B cell (primary cell): Measurements from ENCODE around the gene JSRP1. TPM values are rescaled to one million over a fixed set of nuclear protein-coding genes. Genes with fewer than 3 reads are reported as not detected.

Experiments used
- ATAC-seq: fragments of 200-7000 bp; cut with Tn5 transposase; one replicate; pipeline ENCODE4 v1.10.0; 2021; ENCODE audit warnings: low read depth, mild to moderate bottlenecking, moderate number of reproducible peaks, moderate library complexity
- CTCF ChIA-PET: fragments of 350-600 bp; sonication (Branson Sonifier 250); formaldehyde crosslinking; loops from one replicate; lab custom pipeline; 2021; ENCODE audit warnings: antibody characterized with exemption, inconsistent platforms; lab: Charles Lee
- POLR2A ChIA-PET: fragments of 350-600 bp; sonication (Branson Sonifier 250); formaldehyde crosslinking; loops from one replicate; lab custom pipeline; 2021; ENCODE audit warnings: antibody characterized with exemption; lab: Charles Lee
- DNase-seq: peaks from one replicate; pipeline ENCODE4 v3.0.0; 2013
- H2AFZ ChIP-seq: 2 replicates; pipeline ENCODE4 v1.6.1; 2012; ENCODE audit warnings: mild to moderate bottlenecking, low read depth, low read length; ENCODE audit not compliant: insufficient read depth, poor library complexity, severe bottlenecking
- H3K27ac ChIP-seq, 2 donors: 1 replicate in 1 of 2; 2 replicates in 1 of 2; pipeline ENCODE4 v1.5.1; 2012 to 2013; ENCODE audit warnings: low read length in 2 of 2, mild to moderate bottlenecking in 2 of 2, moderate library complexity in 1 of 2
- H3K27me3 ChIP-seq, 4 experiments: fragments of 200-600 bp in 1 of 4; sonication (generic) in 1 of 4; replicated peaks in 1 of 4; 1 replicate in 2 of 4; 2 replicates in 2 of 4; pipeline versions ENCODE4 v1.6.1 to v1.7.0; 2013 to 2016; ENCODE audit warnings: low read length in 3 of 4, mild to moderate bottlenecking in 2 of 4, mixed read lengths in 1 of 4, moderate library complexity in 1 of 4; ENCODE audit not compliant: insufficient read depth in 4 of 4, control insufficient read depth in 3 of 4; ENCODE audit errors: control extremely low read depth in 1 of 4
- H3K36me3 ChIP-seq, 2 experiments: replicated peaks in 1 of 2; 1 replicate in 1 of 2; 2 replicates in 1 of 2; pipeline versions ENCODE4 v1.6.1 to v1.7.1; 2013; ENCODE audit warnings: low read length in 1 of 2; ENCODE audit not compliant: insufficient read depth in 2 of 2, control insufficient read depth in 1 of 2; ENCODE audit errors: control extremely low read depth in 1 of 2, extremely low read depth in 1 of 2
- H3K4me1 ChIP-seq, 2 donors: fragments of 200-600 bp in 1 of 2; sonication (generic) in 1 of 2; 1 replicate in 1 of 2; 2 replicates in 1 of 2; pipeline versions ENCODE4 v1.5.1 to v1.6.1; 2013 to 2017; ENCODE audit warnings: low read length in 2 of 2; ENCODE audit not compliant: control insufficient read depth in 2 of 2, insufficient read depth in 2 of 2
- H3K4me2 ChIP-seq: replicated peaks from 2 replicates; pipeline ENCODE3; 2012; ENCODE audit warnings: mild to moderate bottlenecking, low read depth, low read length; ENCODE audit not compliant: poor library complexity, severe bottlenecking
- H3K4me3 ChIP-seq, 5 experiments: fragments of 200-600 bp in 1 of 5; sonication (generic) in 1 of 5; 1 replicate in 3 of 5; 2 replicates in 2 of 5; pipeline versions ENCODE4 v1.5.1 to v1.7.0; 2011 to 2016; ENCODE audit warnings: low read length in 4 of 5, mild to moderate bottlenecking in 4 of 5, low read depth in 2 of 5, control low read depth in 1 of 5, moderate library complexity in 1 of 5; ENCODE audit not compliant: insufficient read depth in 1 of 5; ENCODE audit errors: control extremely low read depth in 1 of 5, extremely low read depth in 1 of 5
- H3K79me2 ChIP-seq: fragments of 200-600 bp; sonication (generic); one replicate; pipeline ENCODE4 v1.6.0; 2016; ENCODE audit warnings: low read length; ENCODE audit not compliant: control insufficient read depth, insufficient read depth
- H3K9ac ChIP-seq: fragments of 200-600 bp; sonication (generic); 2 replicates; pipeline ENCODE4 v1.6.1; 2017; ENCODE audit warnings: mild to moderate bottlenecking, low read length, moderate library complexity
- H3K9me3 ChIP-seq, 3 donors: one replicate each; pipeline versions ENCODE4 v1.6.1 to v1.7.1; 2013; ENCODE audit warnings: low read length in 2 of 3; ENCODE audit not compliant: control insufficient read depth in 2 of 3, insufficient read depth in 1 of 3; ENCODE audit errors: control extremely low read depth in 1 of 3
- H4K20me1 ChIP-seq: 2 replicates; pipeline ENCODE4 v1.6.0; 2012; ENCODE audit warnings: mild to moderate bottlenecking, low read length; ENCODE audit not compliant: insufficient read depth, control insufficient read depth, poor library complexity, severe bottlenecking
- H3K27ac Mint-ChIP-seq: one replicate; pipeline ENCODE4 v1.8.0; 2021; ENCODE audit warnings: mixed read lengths
- H3K27me3 Mint-ChIP-seq: one replicate; pipeline ENCODE4 v1.8.0; 2021; ENCODE audit warnings: mixed read lengths
- H3K4me1 Mint-ChIP-seq: one replicate; pipeline ENCODE4 v1.8.0; 2021; ENCODE audit warnings: mixed read lengths
- H3K4me3 Mint-ChIP-seq: one replicate; pipeline ENCODE4 v1.8.0; 2021; ENCODE audit warnings: mixed read lengths
- H3K9me3 Mint-ChIP-seq: one replicate; pipeline ENCODE4 v1.8.0; 2022; ENCODE audit warnings: mixed read lengths; ENCODE audit not compliant: insufficient read depth
- CTCF ChIP-seq: fragments of 200-600 bp; IDR thresholded peaks from one replicate; pipeline ENCODE4 v1.8.0; 2022; ENCODE audit warnings: antibody characterized with exemption, mild to moderate bottlenecking
- EZH2 ChIP-seq: IDR thresholded peaks from 2 replicates; pipeline ENCODE4 v1.6.1; 2012; ENCODE audit warnings: borderline replicate concordance, low read depth, mild to moderate bottlenecking, moderate library complexity, low read length; ENCODE audit not compliant: insufficient read depth, poor library complexity, severe bottlenecking
- WGBS: methylation state at CpG from one replicate; pipeline ENCODE4 v1.1.5; 2013; ENCODE audit warnings: missing lambda C conversion rate; ENCODE audit not compliant: insufficient coverage; 5-methylcytosine and 5-hydroxymethylcytosine counted together
- intact Hi-C: fragments of 100-400 bp; cut with micrococcal nuclease; formaldehyde crosslinking; loops from one replicate; pipeline ENCODE4 v1.10.0; 2022
- polyA plus RNA-seq: library from polyadenylated mRNA; depleted of rRNA; stranded (reverse); fragments of >200 nt; gene quantifications from 2 replicates; pipeline ENCODE4 v1.2.3, GENCODE V29; 2012
- total RNA-seq, 2 donors: library from RNA; stranded (reverse); fragments of 120-200 nt in 1 of 2; gene quantifications; 1 replicate in 1 of 2; 2 replicates in 1 of 2; pipeline versions ENCODE4 v1.2.3 to v1.2.4, GENCODE V29; 2013 to 2022

Gene JSRP1
- total and polyA plus RNA-seq, 2 donors (not counting 1 experiment from before 2014, with no cell fraction given), result 2.1 to 3.0 TPM

- peak overlapping the region; percentile 99 for H3K4me2 ChIP-seq
- H3K4me3 ChIP-seq, result peak overlapping the region; percentile 73 to 100 (median 99)
- WGBS, result 26% methylated on average over 43 of the region's 43 CpGs
- peaks cover 0 to 35% of the 10 kb centered on the region in 2 experiments for H3K36me3 ChIP-seq
- peaks cover 46 to 56% of the 10 kb centered on the region in 2 donors for H3K4me1 ChIP-seq
- ChIA-PET POLR2A (interaction anchor here (0.5 to 10.8 kb wide), 13 partner anchors 10 to 455 kb away, joined by 3 to 134 read pairs (median 3); partner anchors contain the start of genes JSRP1, PLEKHJ1 and SF3A2), CTCF (interaction anchor here (0.7 to 7.5 kb wide), 12 partner anchors 11 to 382 kb away, joined by 3 to 66 read pairs (median 7); partner anchors contain the start of genes AMH, JSRP1 and PLEKHJ1)
- ATAC-seq (no peak), DNase-seq (peak; percentile 66)
- H3K27me3 ChIP-seq, result no peaks in the 10 kb centered on the region
- intact Hi-C loops, result loop anchor here (2.0 to 10.0 kb wide), 2 partner anchors 61 to 203 kb away; partner anchors contain the start of gene GADD45B
- H3K27me3 Mint-ChIP-seq, result no peaks in the 10 kb centered on the region
- H3K9me3 ChIP-seq, result no peaks in the 10 kb centered on the region
- H2AFZ ChIP-seq, result no peak overlapping the region
- peak overlapping the region; percentile 89 for H3K4me3 Mint-ChIP-seq
- no peaks in the 10 kb centered on the region for H3K9me3 Mint-ChIP-seq
- H3K4me1 Mint-ChIP-seq, result peaks cover 54% of the 10 kb centered on the region
- peaks cover 78% of the 10 kb centered on the region for H3K79me2 ChIP-seq
- H4K20me1 ChIP-seq, result peaks cover 70% of the 10 kb centered on the region
- H3K27ac ChIP-seq, result peak overlapping the region; percentile 79 to 84
- H3K9ac ChIP-seq, result peak overlapping the region; percentile 99
- H3K27ac Mint-ChIP-seq, result peak overlapping the region; percentile 95
- TF ChIP-seq CTCF, result no peak
- no peak for TF ChIP-seq EZH2
Observed at GRCh38 chr19:2271234-2272103, 15.3 kb upstream of the JSRP1 start.
